ENCODE data around the gene MRPL11.

The MRPL11 gene

GRCh38 chr11:66388780-66389386 is 49.8 kb downstream of the MRPL11 start:
- DNase-seq (ENCODE audit: low spot score) = peak; percentile 55

GRCh38 chr11:66386171-66387069 is 52.2 kb downstream of the MRPL11 start:
- DNase-seq (ENCODE audit: low spot score) = peak; percentile 75

Measured in LoVo (cell line).